H1 (cell line): ENCODE results near the gene GPR35. TPM values are rescaled to one million over a fixed set of nuclear protein-coding genes. Genes with fewer than 3 reads are reported as not detected.

ENCODE experiments used
- CTCF ChIA-PET: fragments of 300-600 bp; sonication (Branson Sonifier 250); formaldehyde crosslinking; loops from one replicate; lab custom pipeline; 2021; ENCODE audit not compliant: partially characterized antibody; lab: Charles Lee
- POLR2A ChIA-PET: fragments of 300-600 bp; sonication (Branson Sonifier 250); formaldehyde crosslinking; loops from one replicate; lab custom pipeline; 2021; ENCODE audit warnings: inconsistent platforms; ENCODE audit not compliant: partially characterized antibody; lab: Charles Lee
- DNase-seq, 2 experiments: peaks; one replicate each; pipeline versions ENCODE4 v3.0.0 to v3.0.0-alpha.2; 2010 to 2022; ENCODE audit warnings: low spot score in 2 of 2, low read depth in 1 of 2, mixed read lengths in 1 of 2
- FAIRE-seq: peaks from 2 replicates; lab custom pipeline; 2011; peaks lifted over from hg19 to GRCh38; lab: Jason Lieb, UNC
- H2AFZ ChIP-seq: 2 replicates; pipeline ENCODE4 v1.8.1; 2012; ENCODE audit warnings: low read length, inconsistent platforms
- H2AK5ac ChIP-seq: 2 replicates; pipeline ENCODE4 v1.6.1; 2013; ENCODE audit warnings: low read depth, low read length
- H2BK120ac ChIP-seq: replicated peaks from 2 replicates; pipeline ENCODE3; 2013; ENCODE audit warnings: low read depth, low read length, inconsistent platforms
- H2BK12ac ChIP-seq: 2 replicates; pipeline ENCODE4 v1.6.1; 2013; ENCODE audit warnings: low read depth, low read length
- H2BK15ac ChIP-seq: 2 replicates; pipeline ENCODE4 v1.6.1; 2013; ENCODE audit warnings: low read length
- H2BK20ac ChIP-seq: 2 replicates; pipeline ENCODE4 v1.6.1; 2013; ENCODE audit warnings: low read length
- H2BK5ac ChIP-seq: 2 replicates; pipeline ENCODE4 v1.6.1; 2013; ENCODE audit warnings: low read depth, low read length
- H3K14ac ChIP-seq: 2 replicates; pipeline ENCODE4 v1.6.1; 2013; ENCODE audit warnings: inconsistent platforms; ENCODE audit not compliant: insufficient read length
- H3K18ac ChIP-seq: 2 replicates; pipeline ENCODE4 v1.6.1; 2013; ENCODE audit warnings: low read length; ENCODE audit errors: extremely low read depth
- H3K23ac ChIP-seq: 2 replicates; pipeline ENCODE4 v1.6.1; 2013; ENCODE audit warnings: inconsistent platforms; ENCODE audit not compliant: insufficient read length
- H3K23me2 ChIP-seq: 2 replicates; pipeline ENCODE4 v1.6.1; 2013; ENCODE audit warnings: low read depth, low read length
- H3K27ac ChIP-seq: 2 replicates; pipeline ENCODE4 v1.6.1; 2011; ENCODE audit warnings: low read depth, low read length, inconsistent platforms
- H3K27me3 ChIP-seq, 4 experiments: replicated peaks in 1 of 4; 1 replicate in 1 of 4; 2 replicates in 3 of 4; pipeline versions ENCODE4 v1.6.1 to v1.8.1; 2011 to 2013; ENCODE audit warnings: low read length in 3 of 4, mild to moderate bottlenecking in 3 of 4, inconsistent platforms in 2 of 4, mixed read lengths in 2 of 4, moderate library complexity in 1 of 4; ENCODE audit not compliant: control insufficient read depth in 3 of 4, insufficient read depth in 3 of 4; ENCODE audit errors: extremely low read depth in 1 of 4
- H3K36me3 ChIP-seq, 4 experiments: 2 replicates each; pipeline versions ENCODE4 v1.6.1 to v1.8.1; 2011 to 2013; ENCODE audit warnings: mild to moderate bottlenecking in 4 of 4, low read length in 3 of 4, moderate library complexity in 2 of 4, control low read depth in 1 of 4, inconsistent platforms in 1 of 4; ENCODE audit not compliant: insufficient read depth in 4 of 4, control insufficient read depth in 2 of 4
- H3K4ac ChIP-seq: replicated peaks from 2 replicates; pipeline ENCODE3; 2013; ENCODE audit warnings: low read length, low read depth, mixed read lengths, inconsistent platforms; ENCODE audit not compliant: insufficient read length
- H3K4me1 ChIP-seq, 4 experiments: replicated peaks in 1 of 4; 1 replicate in 1 of 4; 2 replicates in 3 of 4; pipeline versions ENCODE4 v1.6.1 to v1.8.1; 2011 to 2013; ENCODE audit warnings: low read length in 3 of 4, inconsistent platforms in 2 of 4, mixed read lengths in 1 of 4; ENCODE audit not compliant: insufficient read depth in 4 of 4, control insufficient read depth in 3 of 4
- H3K4me2 ChIP-seq, 2 experiments: 2 replicates each; pipeline versions ENCODE4 v1.6.1 to v1.8.1; 2011 to 2013; ENCODE audit warnings: low read depth in 2 of 2, low read length in 2 of 2, control low read depth in 1 of 2, inconsistent platforms in 1 of 2, mild to moderate bottlenecking in 1 of 2; ENCODE audit not compliant: insufficient read depth in 1 of 2
- H3K4me3 ChIP-seq, 4 experiments: fragments of 200-600, 300-600 bp in 1 of 4; sonication (generic), shearing (Covaris generic), sonication (Bioruptor Twin) in 1 of 4; 2 replicates each; pipeline versions ENCODE4 v1.5.1 to v1.8.1; 2011 to 2016; ENCODE audit warnings: low read length in 4 of 4, low read depth in 3 of 4, control low read depth in 2 of 4, inconsistent platforms in 2 of 4, mild to moderate bottlenecking in 2 of 4, mixed read lengths in 1 of 4, moderate library complexity in 1 of 4; ENCODE audit not compliant: insufficient read depth in 2 of 4; ENCODE audit errors: extremely low read depth in 1 of 4
- H3K56ac ChIP-seq: replicated peaks from 2 replicates; pipeline ENCODE3; 2013; ENCODE audit warnings: low read depth, mild to moderate bottlenecking, mixed read lengths, low read length, inconsistent platforms; ENCODE audit not compliant: insufficient read length
- H3K79me1 ChIP-seq: 2 replicates; pipeline ENCODE4 v1.6.1; 2013; ENCODE audit warnings: low read depth, low read length, control low read depth
- H3K79me2 ChIP-seq, 2 experiments: 2 replicates each; pipeline versions ENCODE4 v1.6.1 to v1.8.1; 2012 to 2013; ENCODE audit warnings: low read length in 2 of 2, mild to moderate bottlenecking in 2 of 2, inconsistent platforms in 1 of 2; ENCODE audit not compliant: insufficient read depth in 2 of 2, control insufficient read depth in 1 of 2
- H3K9ac ChIP-seq, 4 experiments: replicated peaks in 1 of 4; 1 replicate in 1 of 4; 2 replicates in 3 of 4; pipeline versions ENCODE4 v1.6.1 to v1.8.1; 2011 to 2013; ENCODE audit warnings: low read depth in 3 of 4, low read length in 3 of 4, control low read depth in 2 of 4, mild to moderate bottlenecking in 2 of 4, moderate library complexity in 2 of 4, inconsistent platforms in 1 of 4; ENCODE audit errors: extremely low read depth in 1 of 4
- H3K9me3 ChIP-seq, 2 experiments: 2 replicates each; pipeline versions ENCODE4 v1.6.1 to v1.8.1; 2012 to 2013; ENCODE audit warnings: mild to moderate bottlenecking in 2 of 2, moderate library complexity in 2 of 2, control low read depth in 1 of 2, inconsistent platforms in 1 of 2, low read depth in 1 of 2, low read length in 1 of 2, mixed read lengths in 1 of 2; ENCODE audit not compliant: insufficient read depth in 2 of 2
- H4K20me1 ChIP-seq, 2 experiments: replicated peaks in 1 of 2; 2 replicates each; pipeline versions ENCODE3 to v1.8.1; 2011 to 2013; ENCODE audit warnings: inconsistent platforms in 2 of 2, low read length in 2 of 2, mild to moderate bottlenecking in 1 of 2; ENCODE audit not compliant: insufficient read depth in 2 of 2, control insufficient read depth in 1 of 2
- H4K5ac ChIP-seq: 2 replicates; pipeline ENCODE4 v1.6.1; 2013; ENCODE audit warnings: low read length, low read depth, mixed read lengths, inconsistent platforms; ENCODE audit not compliant: insufficient read length
- H4K8ac ChIP-seq: 2 replicates; pipeline ENCODE4 v1.8.0; 2013; ENCODE audit warnings: mild to moderate bottlenecking, moderate library complexity, low read length, inconsistent platforms; ENCODE audit not compliant: insufficient read depth; ENCODE audit errors: extremely low read depth
- H4K91ac ChIP-seq: replicated peaks from 2 replicates; pipeline ENCODE3; 2013; ENCODE audit warnings: low read length, mixed read lengths, inconsistent platforms; ENCODE audit not compliant: insufficient read length
- CREB1 ChIP-seq: IDR thresholded peaks from 2 replicates; pipeline ENCODE4 v1.6.1; 2012; ENCODE audit warnings: inconsistent platforms
- GTF2F1 ChIP-seq: IDR thresholded peaks from 2 replicates; pipeline ENCODE4 v1.6.1; 2012; ENCODE audit warnings: low read depth, low read length, improper control_type of control experiment, borderline replicate concordance
- KDM4A ChIP-seq: IDR thresholded peaks from one replicate; pipeline ENCODE4 v1.7.1; 2012; ENCODE audit warnings: low read depth, mild to moderate bottlenecking, moderate library complexity, low read length, inconsistent platforms; ENCODE audit not compliant: severe bottlenecking
- NANOG ChIP-seq: IDR thresholded peaks from 2 replicates; pipeline ENCODE4 v1.6.1; 2011; ENCODE audit warnings: low read length, low read depth, mild to moderate bottlenecking, inconsistent platforms; ENCODE audit not compliant: insufficient read depth, poor library complexity, severe bottlenecking
- NRF1 ChIP-seq: IDR thresholded peaks from 2 replicates; pipeline ENCODE4 v1.6.1; 2011; ENCODE audit warnings: mild to moderate bottlenecking, low read depth, low read length, improper control_type of control experiment
- POLR2A ChIP-seq, 2 experiments: IDR thresholded peaks; 1 replicate in 1 of 2; 2 replicates in 1 of 2; pipeline ENCODE4 v1.6.1; 2011; ENCODE audit warnings: low read depth in 2 of 2, low read length in 2 of 2, mild to moderate bottlenecking in 2 of 2; ENCODE audit errors: control extremely low read depth in 1 of 2
- RBBP5 ChIP-seq: IDR thresholded peaks from 2 replicates; pipeline ENCODE4 v1.7.1; 2012; ENCODE audit warnings: low read depth, mild to moderate bottlenecking, inconsistent platforms, low read length, moderate library complexity, borderline replicate concordance
- RXRA ChIP-seq: IDR thresholded peaks from 2 replicates; pipeline ENCODE4 v1.6.1; 2011; ENCODE audit warnings: low read depth, mild to moderate bottlenecking, low read length, moderate library complexity; ENCODE audit not compliant: insufficient read depth
- SP2 ChIP-seq: IDR thresholded peaks from 2 replicates; pipeline ENCODE4 v1.6.1; 2012; ENCODE audit warnings: mild to moderate bottlenecking, low read length, inconsistent platforms
- SRF ChIP-seq: IDR thresholded peaks from 2 replicates; pipeline ENCODE4 v1.6.1; 2011; ENCODE audit warnings: mild to moderate bottlenecking, low read depth, low read length, moderate library complexity
- TEAD4 ChIP-seq: IDR thresholded peaks from 2 replicates; pipeline ENCODE4 v1.6.1; 2012; ENCODE audit warnings: low read depth, low read length, inconsistent platforms, mixed read lengths
- WGBS, 2 experiments: shearing (Covaris generic) in 1 of 2; methylation state at CpG; one replicate each; pipeline versions ENCODE4 v1.1.6 to v1.1.7; 2013 to 2015; ENCODE audit warnings: low lambda C conversion rate in 2 of 2, mixed read lengths in 2 of 2, inconsistent platforms in 1 of 2, low coverage in 1 of 2, missing lambda C conversion rate in 1 of 2; ENCODE audit not compliant: insufficient replicate concordance in 2 of 2, insufficient coverage in 1 of 2, insufficient read length in 1 of 2; ENCODE audit errors: extremely low coverage in 1 of 2, missing lambda C conversion rate in 1 of 2; 5-methylcytosine and 5-hydroxymethylcytosine counted together
- polyA plus RNA-seq, 7 experiments: library from polyadenylated mRNA; depleted of rRNA in 3 of 7; stranded (reverse) in 5 of 7; unstranded in 2 of 7; fragments of >200 nt in 5 of 7; fragments of 200-250 nt in 2 of 7; gene quantifications; 1 replicate in 5 of 7; 2 replicates in 1 of 7; 4 replicates in 1 of 7; pipeline versions ENCODE4 v1.2.1 to v1.2.3, GENCODE V29; 2011 to 2013; ENCODE audit warnings: missing spikeins in 2 of 7, mixed read lengths in 2 of 7
- total RNA-seq: library from RNA; stranded (reverse); fragmentation: NEBNext Ultra II Directional; extraction: Animal tissue kit (Norgen Biotek cat#: 25700); gene quantifications from 2 replicates; pipeline ENCODE4 v1.2.1, GENCODE V29; 2021
- TF ChIP-seq, protein P1 (sequence below), 3 experiments: IDR thresholded peaks; 1 replicate in 2 of 3; 2 replicates in 1 of 3; pipeline versions ENCODE4 v1.5.1 to v1.6.1; 2011; ENCODE audit warnings: low read length in 3 of 3, mild to moderate bottlenecking in 3 of 3, inconsistent platforms in 2 of 3, low read depth in 1 of 3, moderate library complexity in 1 of 3; ENCODE audit not compliant: insufficient read depth in 1 of 3; ENCODE audit errors: control extremely low read depth in 1 of 3

The GPR35 gene
- total and polyA plus RNA-seq, 2 of the 8 experiments (the other 6 are each of a cell fraction or from before 2014, with no cell fraction given), result 0.47 TPM; not detected in 1

DNA sequence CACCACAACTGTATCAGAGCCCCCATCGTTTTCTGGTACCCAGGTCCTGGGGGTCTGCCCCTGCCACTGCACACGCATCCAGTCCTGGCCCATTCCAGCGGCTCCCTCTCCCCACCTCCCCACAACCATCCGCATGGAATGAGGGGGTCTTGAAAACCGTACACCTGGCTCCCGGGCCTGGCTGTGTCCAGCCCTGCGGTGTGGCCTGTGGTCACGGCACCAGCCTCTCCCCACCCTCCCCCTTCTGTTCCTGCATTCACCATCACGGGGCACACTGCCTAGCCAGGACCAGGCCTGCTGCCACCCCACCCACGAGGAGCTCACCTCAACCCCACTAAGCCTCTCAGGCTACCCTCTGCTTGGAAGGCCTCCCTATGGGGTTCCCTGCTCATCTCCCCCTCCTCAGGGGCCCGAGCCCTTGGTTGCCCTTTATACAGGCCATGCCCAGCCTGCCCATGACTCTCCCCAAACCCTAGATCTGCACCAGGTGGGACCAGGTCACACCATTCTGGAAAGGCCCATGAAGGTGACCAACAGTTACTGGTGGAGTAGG lies 11.4 kb downstream of the GPR35 start:
- WGBS, 2 experiments, result 94% methylated on average over 9 of the region's 11 CpGs; no CpG with 5 or more reads in 1 of the 2 experiments
- TF ChIP-seq GTF2F1 (no peak), NRF1 (no peak), SP2 (no peak), SRF (no peak), TEAD4 (no peak), POLR2A (IDR thresholded peaks at IDR 0.05; ENCODE audit: control extremely low read depth in 1 of 2, low read depth in 2 of 2, low read length in 2 of 2) (no peak), RXRA (no peak), KDM4A (no peak), NANOG (no peak), RBBP5 (no peak), CREB1 (no peak)
- TF ChIP-seq, protein P1, sequence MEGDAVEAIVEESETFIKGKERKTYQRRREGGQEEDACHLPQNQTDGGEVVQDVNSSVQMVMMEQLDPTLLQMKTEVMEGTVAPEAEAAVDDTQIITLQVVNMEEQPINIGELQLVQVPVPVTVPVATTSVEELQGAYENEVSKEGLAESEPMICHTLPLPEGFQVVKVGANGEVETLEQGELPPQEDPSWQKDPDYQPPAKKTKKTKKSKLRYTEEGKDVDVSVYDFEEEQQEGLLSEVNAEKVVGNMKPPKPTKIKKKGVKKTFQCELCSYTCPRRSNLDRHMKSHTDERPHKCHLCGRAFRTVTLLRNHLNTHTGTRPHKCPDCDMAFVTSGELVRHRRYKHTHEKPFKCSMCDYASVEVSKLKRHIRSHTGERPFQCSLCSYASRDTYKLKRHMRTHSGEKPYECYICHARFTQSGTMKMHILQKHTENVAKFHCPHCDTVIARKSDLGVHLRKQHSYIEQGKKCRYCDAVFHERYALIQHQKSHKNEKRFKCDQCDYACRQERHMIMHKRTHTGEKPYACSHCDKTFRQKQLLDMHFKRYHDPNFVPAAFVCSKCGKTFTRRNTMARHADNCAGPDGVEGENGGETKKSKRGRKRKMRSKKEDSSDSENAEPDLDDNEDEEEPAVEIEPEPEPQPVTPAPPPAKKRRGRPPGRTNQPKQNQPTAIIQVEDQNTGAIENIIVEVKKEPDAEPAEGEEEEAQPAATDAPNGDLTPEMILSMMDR (IDR thresholded peaks at IDR 0.05; ENCODE audit: control extremely low read depth in 1 of 3, insufficient read depth in 1 of 3, low read depth in 1 of 3, low read length in 3 of 3), result no peak

More for the DNA sequence above, 11.4 kb downstream of the GPR35 start:
- Histone ChIP-seq H2AK5ac (no peak overlapping the region), H3K36me3 (no peaks in the 10 kb centered on the region), H3K4me1 (no peaks in the 10 kb centered on the region; a peak in 1 of 7 replicates), H3K4me3 (no peak overlapping the region), H3K27ac (no peak overlapping the region), H2BK12ac (no peak overlapping the region), H4K20me1 (no peaks in the 10 kb centered on the region), H2BK120ac (no peak overlapping the region), H3K18ac (no peak overlapping the region), H3K14ac (no peak overlapping the region), H3K27me3 (no peaks in the 10 kb centered on the region; a peak in 1 of 7 replicates), H3K4me2 (no peak overlapping the region), H2BK15ac (no peak overlapping the region), H2AFZ (no peak overlapping the region), H3K4ac (no peak overlapping the region), H2BK5ac (no peak overlapping the region), H3K23me2 (no peaks in the 10 kb centered on the region), H4K91ac (no peak overlapping the region), H3K79me2 (no peaks in the 10 kb centered on the region), H3K9me3 (peaks cover 30 to 49% of the 10 kb centered on the region in 2 experiments), H3K9ac (no peak overlapping the region), H3K79me1 (no peaks in the 10 kb centered on the region), H4K5ac (no peak overlapping the region), H4K8ac (no peak overlapping the region; the same call in 1 of the 2 replicates), H2BK20ac (no peak overlapping the region), H3K56ac (no peak overlapping the region), H3K23ac (no peak overlapping the region)
- POLR2A ChIA-PET, result no interaction called here
- FAIRE-seq (no peak), DNase-seq (no peak)
- CTCF ChIA-PET, result no interaction called here
